NCI-H510A treated with DMSO at 0.1 percent for 48 hours (cell line): ENCODE measurements around the gene CKAP2L.

Experiments
- DNase-seq: peaks from one replicate; lab custom pipeline; 2025; lab: John Stamatoyannopoulos, UW

Gene CKAP2L

DNA sequence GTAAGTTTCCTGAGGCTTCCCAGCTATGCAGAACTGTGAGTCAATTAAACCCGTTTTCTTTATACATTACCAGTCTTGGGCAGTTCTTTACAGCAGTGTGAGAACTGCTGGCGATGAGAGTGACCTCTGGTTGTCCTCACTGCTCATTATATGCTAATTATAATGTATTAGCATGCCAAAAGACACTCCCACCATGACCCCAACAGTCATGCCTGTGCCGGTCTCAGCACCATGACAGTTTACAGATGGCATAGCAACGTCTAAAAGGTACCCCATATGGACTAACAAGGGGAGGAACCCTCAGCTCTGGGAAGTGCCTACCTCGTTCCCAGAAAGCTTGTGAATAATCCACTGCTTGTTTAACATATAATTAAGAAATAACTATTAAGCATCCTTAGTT lies 28.0 kb upstream of the CKAP2L start:
- DNase-seq = no peak

DNA sequence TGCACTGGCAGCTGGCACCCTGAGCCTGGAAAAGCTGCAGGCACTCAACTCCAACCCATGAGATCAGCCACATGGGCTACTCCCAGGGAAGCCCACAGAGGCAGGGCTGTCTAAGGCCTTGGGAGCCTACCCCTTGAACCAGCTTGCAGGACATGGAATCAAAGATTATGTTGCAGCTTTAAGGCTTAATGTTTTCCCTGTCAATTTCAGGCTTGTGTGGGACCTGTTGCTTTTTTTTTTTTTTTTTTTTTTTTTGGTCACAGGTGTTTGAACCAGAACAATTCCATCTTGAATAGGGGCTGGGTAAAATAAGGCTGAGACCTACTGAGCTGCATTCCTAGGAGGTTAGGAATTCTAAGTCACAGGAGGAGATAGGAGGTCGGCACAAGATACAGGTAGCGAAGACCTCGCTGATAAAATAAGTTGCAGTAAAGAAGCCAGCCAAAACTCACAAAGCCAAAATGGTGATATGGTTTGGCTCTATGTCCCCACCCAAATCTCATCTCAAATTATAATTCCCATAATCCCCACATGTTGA lies 27.4 kb upstream of the CKAP2L start:
- DNase-seq = no peak

GRCh38 chr2:112791019-112791418 lies 26.6 kb upstream of the CKAP2L start:
- no peak for DNase-seq

GRCh38 chr2:112790305-112790704 lies 25.9 kb upstream of the CKAP2L start:
- DNase-seq = no peak

DNA sequence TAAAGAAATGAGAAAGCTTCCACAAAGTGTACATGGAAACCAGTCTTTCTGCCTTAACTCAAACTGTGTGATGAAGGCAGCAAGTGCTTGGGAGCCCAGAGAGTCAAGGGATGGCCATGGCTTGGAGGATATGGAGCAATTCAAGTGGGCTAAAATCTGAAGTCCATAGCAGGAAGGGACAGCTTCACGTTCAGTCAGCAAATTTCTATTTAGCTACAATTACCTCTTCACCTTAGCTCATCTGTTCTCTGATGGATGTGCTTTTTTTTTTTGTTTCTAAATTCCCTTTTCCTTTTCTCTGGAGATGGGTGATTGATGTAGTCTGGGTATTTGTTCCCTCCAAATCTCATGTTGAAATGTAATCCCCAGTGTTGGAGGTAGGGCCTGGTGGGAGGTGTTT lies 24.8 kb upstream of the CKAP2L start:
- no peak for DNase-seq

DNA sequence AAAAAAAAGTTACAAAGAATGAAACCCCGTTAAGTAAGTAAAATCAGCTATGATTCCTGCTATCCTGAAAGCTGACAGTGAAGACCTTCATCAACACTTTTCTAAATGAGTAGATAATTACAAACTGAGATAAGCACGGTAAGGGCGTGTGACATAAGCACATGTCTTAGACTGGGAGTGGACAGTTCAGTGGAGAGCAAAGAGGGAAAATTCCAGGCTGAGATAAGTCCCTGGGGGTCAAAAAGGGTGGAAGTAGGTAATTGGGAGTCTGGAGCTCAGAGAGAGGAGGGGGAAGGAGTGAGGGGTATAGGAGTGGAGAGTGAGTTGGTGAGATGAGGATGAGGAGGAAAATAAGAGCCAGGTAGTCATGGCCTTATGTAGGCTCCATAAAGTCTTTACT lies 24.2 kb upstream of the CKAP2L start:
- no peak for DNase-seq

DNA sequence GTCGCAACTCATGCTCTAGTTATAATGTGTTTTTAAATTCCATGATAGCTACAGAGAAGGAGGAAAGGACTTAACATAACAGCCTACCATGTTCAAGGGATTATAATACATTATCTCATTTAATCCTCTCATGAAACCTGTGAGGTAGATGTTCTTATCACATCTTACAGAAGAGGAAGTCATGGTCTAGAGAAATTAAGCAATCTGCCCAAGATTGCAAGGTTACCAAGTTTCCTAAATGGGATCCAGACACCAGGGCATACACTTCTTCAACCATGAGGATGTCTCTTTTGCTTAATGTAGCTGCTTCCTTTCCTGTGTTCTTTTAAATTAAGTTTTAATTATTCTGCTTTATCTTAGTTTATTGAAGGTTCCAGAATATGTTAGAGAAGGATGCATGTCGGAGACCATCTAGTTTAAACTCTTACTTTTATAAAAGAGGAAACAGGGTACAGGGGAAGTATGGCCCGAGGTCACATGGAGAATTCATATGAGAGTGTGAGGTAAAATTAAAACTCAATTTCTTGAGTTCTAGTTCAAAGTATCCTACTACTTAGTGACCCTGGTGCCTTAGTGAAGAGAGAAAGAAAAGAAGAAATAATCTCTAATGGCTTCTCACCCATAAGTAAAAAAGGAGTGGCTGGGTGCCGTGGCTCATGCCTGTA lies 23.5 kb upstream of the CKAP2L start:
- no peak for DNase-seq

DNA sequence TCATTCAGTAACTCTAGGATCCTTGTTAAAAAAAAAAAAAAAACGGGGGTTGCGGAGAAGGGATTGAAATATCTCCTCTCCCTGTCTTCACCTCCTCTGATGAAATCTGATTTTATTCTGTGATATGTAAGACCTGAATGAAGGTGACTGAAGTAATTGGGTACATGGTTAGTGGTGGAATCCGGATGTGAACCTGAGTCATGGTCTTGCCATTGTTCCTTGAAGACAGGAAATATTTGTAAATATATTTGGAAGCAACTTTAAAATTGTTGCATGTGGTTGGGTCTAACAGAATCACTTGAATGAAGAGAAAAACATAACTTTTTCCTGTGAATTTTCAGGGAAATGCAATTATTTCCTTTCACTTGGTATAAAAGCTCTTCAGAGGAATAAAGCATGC lies 22.9 kb upstream of the CKAP2L start:
- DNase-seq = no peak

GRCh38 chr2:112784199-112785189 lies 20.1 kb upstream of the CKAP2L start, which contains the start of gene IL1A:
Gene IL1A, minus strand, starts transcription at chr2:112784493. Its CDS starts 723 bp downstream, at chr2:112783770.
- DNase-seq = no peak

DNA sequence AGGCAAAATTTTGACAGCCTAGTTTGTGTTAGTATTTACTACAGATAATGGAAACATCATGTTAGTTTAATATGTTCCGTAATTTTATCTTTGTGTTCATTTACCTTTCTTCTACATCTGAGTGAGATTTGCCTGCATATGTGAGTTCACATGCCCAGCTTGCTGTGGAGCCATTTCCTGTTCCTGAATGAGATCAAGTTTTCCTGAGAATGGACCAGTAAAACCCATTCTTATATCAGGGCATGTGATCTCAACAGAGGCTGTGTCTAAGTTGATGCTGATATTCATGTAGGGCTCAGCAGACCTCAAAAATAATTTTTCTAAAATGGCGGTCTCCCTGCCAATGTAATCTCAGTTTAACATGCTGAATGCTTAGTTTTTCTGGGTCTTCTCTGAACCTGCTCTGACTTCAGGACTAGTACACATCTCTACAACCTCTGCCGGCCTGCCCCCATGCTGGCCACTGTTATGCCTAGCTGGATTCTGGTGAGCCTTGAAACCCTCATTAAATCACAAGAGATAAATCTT lies 18.8 kb upstream of the CKAP2L start:
- no peak for DNase-seq

DNA sequence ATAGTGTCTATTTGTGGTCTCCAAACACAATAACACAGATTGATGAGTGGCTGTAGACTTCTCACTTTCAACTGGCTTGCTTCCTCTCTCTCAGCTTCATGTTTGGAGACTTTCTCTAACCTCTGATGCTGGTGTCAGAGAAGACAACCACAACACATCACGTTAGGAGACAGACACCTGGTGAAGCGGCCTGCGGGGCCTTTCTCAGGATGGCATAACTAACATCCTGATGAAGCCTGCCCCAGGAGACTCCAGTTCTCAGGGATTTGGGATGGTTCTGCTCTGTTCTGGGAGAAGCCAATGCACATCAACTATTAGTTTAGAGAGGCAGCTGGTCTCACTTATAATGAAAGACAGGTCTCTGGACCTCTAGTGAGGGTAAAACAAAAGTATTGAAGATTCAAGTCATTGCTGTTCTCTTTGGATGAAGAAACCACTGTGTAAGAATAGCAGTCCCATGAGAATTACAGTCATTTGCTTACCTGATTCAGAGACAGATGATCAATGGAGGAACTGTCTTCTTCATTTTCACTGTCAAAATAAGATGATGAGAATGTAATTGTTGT lies 17.9 kb upstream of the CKAP2L start:
- no peak for DNase-seq

GRCh38 chr2:112779598-112779997 lies 15.2 kb upstream of the CKAP2L start:
- DNase-seq = no peak

DNA sequence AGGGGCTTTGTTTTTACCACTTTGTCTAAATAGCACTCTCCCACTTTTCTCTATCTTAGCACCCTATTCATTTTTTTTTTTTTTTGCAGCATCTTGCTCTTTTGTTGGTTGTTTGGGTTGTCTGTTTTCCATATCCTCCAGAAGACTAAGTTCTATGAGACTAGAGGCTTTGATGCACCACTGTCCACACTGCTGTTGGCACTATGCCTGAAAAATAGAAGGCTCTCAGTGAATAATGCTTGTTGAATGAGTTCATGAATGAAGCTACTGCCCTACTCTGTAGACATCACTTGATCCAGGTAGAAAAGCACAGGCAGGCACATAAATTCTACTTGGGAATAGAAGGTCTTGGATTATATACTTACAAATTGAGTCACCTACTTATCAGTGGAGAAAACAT lies 12.6 kb upstream of the CKAP2L start:
- no peak for DNase-seq

DNA sequence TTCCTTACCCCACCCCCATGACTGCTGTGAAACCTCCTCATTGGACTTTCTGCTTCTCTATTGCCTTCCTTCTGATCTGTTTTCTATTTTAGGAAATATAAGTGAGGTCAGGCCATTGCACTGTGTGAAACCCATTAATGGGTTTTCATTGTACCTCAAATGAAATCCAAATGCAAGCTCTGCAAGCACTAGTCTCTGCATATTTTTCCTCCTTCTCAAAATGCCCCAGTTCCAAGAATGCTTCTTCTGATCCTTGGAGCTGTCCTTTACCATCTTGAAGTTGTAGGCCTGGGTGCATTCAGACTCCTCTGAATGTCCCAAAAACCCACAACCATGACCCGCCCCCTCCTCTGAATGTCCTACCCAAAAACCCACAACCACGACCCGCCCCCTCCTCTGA lies 11.7 kb upstream of the CKAP2L start:
- no peak for DNase-seq

GRCh38 chr2:112774536-112775285 lies 10.3 kb upstream of the CKAP2L start:
- DNase-seq = no peak

DNA sequence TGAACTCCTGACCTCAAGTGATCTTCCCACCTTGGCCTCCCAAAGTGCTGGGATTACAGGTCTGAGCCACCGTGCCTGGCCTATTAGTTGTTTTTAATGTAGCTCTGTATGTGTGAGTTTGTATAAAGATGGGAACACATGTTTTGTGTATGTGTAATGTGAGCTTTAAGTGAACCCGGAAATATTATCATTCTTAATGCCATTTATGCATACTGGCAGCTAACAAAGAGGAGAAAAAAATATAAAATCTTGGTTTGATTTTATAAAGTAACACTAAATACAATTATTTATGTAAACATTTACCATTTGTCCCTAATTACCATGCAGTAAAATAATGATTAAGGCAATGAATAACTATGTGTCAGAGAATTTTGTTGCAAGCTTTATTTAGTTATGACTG lies 9.1 kb upstream of the CKAP2L start:
- no peak for DNase-seq

GRCh38 chr2:112772911-112773475 lies 8.6 kb upstream of the CKAP2L start:
- no peak for DNase-seq

GRCh38 chr2:112772322-112772721 lies 7.9 kb upstream of the CKAP2L start:
- DNase-seq = no peak

DNA sequence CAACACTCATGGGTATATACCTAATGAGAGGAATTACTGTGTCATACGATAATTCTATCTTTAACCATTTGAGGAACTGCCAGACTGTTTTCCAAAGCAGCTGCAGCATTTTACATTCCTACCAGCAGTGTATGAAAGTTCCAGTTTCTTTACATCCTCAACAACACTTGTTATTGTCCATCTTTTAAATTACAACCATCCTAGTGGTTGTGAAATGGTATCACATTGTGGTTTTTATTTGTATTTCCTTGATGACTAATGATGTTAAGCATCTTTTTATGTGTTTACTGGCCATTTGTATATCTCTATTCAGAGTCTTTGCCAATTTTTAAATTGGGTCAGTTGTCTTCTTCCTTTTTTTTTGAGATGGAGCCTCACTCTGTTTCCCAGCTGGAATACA lies 4.0 kb upstream of the CKAP2L start:
- no peak for DNase-seq

- DNase-seq = no peak
Observed at GRCh38 chr2:112767693-112768330, 3.4 kb upstream of the CKAP2L start.

DNA sequence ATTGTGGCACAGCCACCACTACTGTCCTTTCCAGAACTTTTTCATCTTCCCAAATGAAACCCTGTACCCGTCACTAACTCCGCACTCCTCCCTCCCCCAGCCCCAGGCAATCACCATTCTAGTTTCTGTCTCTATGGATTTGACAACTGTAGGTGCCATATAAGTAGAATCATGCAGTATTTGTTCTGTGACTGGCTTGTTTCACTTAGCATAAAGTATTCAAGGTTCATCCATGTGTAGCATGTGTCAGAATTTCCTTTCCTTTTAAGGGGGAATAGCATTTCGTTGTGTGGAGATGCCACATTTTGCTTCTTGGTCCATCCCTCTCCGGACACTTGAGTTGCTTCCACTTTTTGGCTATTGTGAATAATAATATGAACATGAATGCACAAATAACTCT lies 842 bp upstream of the CKAP2L start:
- peak; percentile 18 for DNase-seq
